Right ventricle myocardium superior (tissue), 1 donor: Measurements from ENCODE around the gene C20orf144. TPM values are rescaled to one million over a fixed set of nuclear protein-coding genes. Genes with fewer than 3 reads are reported as not detected.

Experiments
- ATAC-seq: fragments of 200-7000 bp; cut with Tn5 transposase; one replicate; pipeline ENCODE4 v1.9.1; 2020; ENCODE audit warnings: mild to moderate bottlenecking; ENCODE audit not compliant: poor library complexity
- DNase-seq: peaks from one replicate; pipeline ENCODE4 v3.0.0-alpha.2; 2020
- intact Hi-C: fragments of 100-400 bp; cut with DNase I; formaldehyde crosslinking; loops from one replicate; pipeline ENCODE4 v1.11.2; 2022
- total RNA-seq: library from RNA; stranded (reverse); fragmentation: NEBNext Ultra II Directional; extraction: Animal tissue kit (Norgen Biotek cat#: 25700); gene quantifications from one replicate; pipeline ENCODE4 v1.2.1, GENCODE V29; 2021
- donor health status: DM: no; HTN: yes; CAD: no; lungs with severe emphysema.

C20orf144 gene
- total RNA-seq, 1 donor from 2014 or later, result not detected

DNA sequence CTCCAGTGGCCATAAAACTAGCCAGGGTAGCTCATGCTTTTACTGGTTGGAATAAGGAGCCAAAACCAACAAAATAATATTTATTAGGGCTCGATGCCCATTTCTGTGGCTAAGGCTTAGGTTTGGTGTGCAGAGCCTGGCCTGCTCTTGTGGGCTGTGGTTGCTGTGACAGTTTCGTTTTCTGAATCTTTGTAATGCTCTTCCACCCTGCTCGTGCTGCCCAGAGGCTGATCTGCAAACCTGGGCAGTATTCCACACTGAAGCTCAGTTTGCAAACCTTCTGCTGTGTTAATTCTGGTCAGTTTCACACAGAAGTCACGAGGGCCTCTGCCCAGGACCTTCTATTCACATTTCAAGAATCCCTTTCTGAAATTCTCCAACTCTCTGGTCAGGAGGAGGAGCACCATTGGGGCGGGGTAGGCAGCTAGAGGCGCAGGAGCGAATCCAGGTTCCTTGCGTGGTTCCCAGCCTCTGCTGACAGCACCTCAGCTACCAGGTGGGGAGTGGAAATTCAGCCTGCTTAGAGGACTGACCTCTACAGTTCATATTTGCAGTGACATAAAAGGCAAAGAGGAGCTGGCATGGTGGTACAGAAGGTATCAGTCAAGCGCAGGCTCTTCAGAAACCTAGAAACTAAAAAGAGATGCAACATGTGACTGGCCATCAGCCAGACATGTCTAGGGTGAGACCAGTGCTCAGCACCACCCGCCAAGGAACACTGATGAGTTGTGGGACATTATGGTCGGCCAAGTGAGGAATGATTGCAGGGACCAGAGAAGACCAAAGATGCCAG, 14.3 kb upstream of the C20orf144 start:
- DNase-seq (no peak), ATAC-seq (peak; percentile 55)
- intact Hi-C loops, result no loop called here

- no peak for DNase-seq
- ATAC-seq, result peak; percentile 7
- intact Hi-C loops, result no loop called here
Measured at GRCh38 chr20:33648396-33649004, 13.6 kb upstream of the C20orf144 start.

DNA sequence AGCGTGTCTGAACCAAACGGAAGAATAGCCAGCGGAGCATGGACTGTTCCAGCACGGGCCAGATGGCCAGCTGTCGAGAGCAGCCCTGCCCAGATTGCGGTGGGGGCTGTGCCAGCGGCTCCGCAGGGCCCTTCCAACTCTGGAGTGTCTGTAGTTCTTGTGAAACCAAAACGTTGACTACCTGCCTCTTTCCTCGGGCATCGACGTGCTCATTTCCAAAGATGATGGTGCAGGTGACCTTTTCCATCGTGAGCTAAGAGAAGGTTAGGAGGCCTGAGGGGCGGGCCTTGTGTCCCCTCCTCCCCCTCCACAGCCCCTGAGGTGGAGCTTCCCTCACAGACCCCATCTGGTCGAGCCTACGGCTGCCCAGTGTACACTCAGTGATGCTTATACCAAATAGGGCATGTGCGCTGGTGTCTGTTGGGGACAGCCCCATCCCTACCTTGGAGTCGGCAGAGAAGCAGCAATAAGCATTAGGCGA, 12.9 kb upstream of the C20orf144 start:
- intact Hi-C loops, result no loop called here
- ATAC-seq (peak; percentile 75), DNase-seq (peak; percentile 84)

GRCh38 chr20:33650111-33650752, 11.9 kb upstream of the C20orf144 start:
- DNase-seq, result no peak
- no peak for ATAC-seq
- intact Hi-C loops, result loop anchor here (5.0 kb wide), 1 partner anchor 188 kb away; no protein-coding TSS in a partner anchor

DNA sequence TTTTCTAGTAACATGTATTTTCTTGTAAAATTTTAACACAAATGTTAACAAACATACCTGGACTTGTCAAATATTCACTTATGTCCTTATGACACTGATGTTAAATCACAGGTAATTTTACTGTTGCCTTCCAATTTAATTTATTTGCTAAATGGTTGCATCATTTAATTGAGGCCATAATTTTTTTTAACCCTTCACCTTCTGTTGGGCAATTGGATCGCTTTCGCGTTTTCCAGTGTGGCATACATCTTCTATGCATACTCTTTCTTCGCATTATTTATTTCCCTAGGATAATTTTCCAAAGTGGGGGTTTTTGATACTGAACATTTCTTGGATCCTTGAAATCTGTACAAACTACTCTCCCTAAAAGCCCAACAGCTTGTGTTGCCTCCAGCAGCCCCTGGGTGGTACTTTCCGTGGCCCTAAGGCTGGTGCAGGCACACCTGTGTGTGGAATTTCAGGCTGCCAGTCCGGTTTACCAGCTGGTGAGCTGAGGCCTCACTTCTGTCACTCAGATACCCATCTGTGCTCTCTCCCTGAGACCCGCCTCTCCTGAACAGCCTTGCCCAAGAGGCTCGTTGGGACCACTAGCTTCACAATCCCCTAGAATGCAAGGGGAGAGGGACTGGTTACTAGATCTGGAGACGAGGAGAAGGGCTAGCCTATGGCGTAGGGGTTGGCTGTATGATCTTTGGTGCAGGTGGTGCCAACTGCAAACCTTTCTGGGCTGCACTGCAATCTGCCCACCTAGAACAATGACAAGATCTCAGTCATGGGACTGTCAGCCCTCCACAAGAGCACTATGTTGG, 11.2 kb upstream of the C20orf144 start:
- ATAC-seq, result no peak
- intact Hi-C loops, result loop anchor here (5.0 kb wide), 1 partner anchor 189 kb away; no protein-coding TSS in a partner anchor

DNA sequence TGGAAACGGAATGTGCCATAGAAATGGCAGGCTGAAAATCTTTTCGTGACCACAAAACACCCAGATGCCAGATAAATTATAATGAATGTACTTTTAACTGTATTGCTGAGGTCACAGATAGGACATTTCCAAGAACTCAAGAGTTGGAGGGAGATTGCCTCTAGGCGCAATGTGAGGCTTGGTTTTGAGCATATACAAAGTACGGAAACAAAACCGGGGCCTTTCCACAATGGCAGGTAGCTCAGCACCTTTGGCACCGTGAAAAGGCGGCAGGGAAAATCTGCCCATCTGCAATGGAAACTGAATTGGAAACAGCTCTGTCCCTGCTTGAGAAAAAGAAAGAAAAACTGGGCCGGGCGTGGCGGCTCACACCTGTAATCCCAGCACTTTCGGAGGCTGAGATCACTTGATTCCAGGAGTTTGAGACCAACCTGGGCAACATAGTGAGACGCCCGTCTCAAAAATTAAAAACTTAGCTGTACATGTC, 10.5 kb upstream of the C20orf144 start:
- intact Hi-C loops, result loop anchor here (5.0 kb wide), 1 partner anchor 189 kb away; no protein-coding TSS in a partner anchor
- ATAC-seq, result no peak
- no peak for DNase-seq

More for the DNA sequence above, 11.2 kb upstream of the C20orf144 start:
- DNase-seq, result no peak

DNA sequence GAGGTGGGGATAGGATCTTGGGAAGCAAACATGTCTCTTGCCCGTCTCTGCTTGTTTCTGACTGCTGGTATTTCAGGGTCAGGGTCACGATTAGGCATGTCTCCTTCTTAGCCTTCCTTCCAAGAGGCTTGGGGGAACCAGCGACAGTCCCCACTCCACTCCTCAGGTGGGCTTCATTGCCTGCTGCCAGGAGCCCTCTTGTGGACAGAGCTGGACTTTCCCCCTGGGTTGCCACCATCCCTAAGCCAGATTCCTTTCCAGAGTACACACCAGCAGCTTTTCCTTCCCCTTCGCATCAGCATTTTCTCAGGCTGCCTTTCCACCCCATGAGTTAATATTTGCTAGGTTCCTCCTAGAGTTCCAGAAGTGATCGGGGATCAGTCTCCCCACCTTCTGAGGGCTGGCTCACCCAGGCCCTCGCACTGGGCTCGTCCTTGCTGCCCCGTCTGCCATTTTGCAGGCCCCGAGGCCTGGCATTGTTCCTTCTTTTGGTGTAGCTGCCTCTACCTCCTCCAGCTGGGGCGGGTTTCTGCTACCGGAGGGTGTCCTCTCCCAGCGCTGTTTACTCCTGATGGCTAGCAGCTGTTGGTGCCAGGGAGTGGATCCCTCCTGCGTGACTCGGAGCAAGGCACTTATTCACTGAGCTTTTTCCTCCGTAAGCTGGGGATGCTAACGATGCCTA, 8.8 kb upstream of the C20orf144 start:
- DNase-seq (no peak), ATAC-seq (peak; percentile 68)
- intact Hi-C loops, result loop anchor here (5.0 kb wide), 1 partner anchor 191 kb away; no protein-coding TSS in a partner anchor

GRCh38 chr20:33653900-33654596, 8.1 kb upstream of the C20orf144 start:
- ATAC-seq, result peak; percentile 23
- intact Hi-C loops, result loop anchor here (5.0 kb wide), 1 partner anchor 192 kb away; no protein-coding TSS in a partner anchor
- no peak for DNase-seq

- no peak for DNase-seq
- intact Hi-C loops, result loop anchor here (5.0 kb wide), 1 partner anchor 192 kb away; no protein-coding TSS in a partner anchor
- ATAC-seq, result no peak
Measured at GRCh38 chr20:33654680-33655161, 7.4 kb upstream of the C20orf144 start.

DNA sequence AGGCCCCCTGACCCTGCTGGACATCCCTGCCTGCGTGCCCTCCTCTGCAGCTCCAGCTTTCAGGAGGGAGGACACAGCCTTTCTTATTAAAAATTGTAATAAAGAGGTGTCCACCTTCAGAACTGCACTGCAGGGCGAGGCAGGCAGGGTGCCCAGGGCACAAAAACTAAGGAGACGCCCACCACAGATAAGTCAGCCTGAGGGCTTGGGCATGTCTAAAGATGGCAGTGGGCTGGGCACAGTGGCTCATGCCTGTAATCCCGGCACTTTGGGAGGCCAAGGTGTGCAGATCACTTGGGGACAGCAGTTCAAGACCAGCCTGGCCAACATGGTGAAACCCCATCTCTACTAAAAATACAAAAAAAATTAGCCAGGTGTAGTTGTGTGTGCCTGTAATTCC, 7.0 kb upstream of the C20orf144 start:
- ATAC-seq, result no peak
- intact Hi-C loops, result no loop called here
- DNase-seq, result no peak

DNA sequence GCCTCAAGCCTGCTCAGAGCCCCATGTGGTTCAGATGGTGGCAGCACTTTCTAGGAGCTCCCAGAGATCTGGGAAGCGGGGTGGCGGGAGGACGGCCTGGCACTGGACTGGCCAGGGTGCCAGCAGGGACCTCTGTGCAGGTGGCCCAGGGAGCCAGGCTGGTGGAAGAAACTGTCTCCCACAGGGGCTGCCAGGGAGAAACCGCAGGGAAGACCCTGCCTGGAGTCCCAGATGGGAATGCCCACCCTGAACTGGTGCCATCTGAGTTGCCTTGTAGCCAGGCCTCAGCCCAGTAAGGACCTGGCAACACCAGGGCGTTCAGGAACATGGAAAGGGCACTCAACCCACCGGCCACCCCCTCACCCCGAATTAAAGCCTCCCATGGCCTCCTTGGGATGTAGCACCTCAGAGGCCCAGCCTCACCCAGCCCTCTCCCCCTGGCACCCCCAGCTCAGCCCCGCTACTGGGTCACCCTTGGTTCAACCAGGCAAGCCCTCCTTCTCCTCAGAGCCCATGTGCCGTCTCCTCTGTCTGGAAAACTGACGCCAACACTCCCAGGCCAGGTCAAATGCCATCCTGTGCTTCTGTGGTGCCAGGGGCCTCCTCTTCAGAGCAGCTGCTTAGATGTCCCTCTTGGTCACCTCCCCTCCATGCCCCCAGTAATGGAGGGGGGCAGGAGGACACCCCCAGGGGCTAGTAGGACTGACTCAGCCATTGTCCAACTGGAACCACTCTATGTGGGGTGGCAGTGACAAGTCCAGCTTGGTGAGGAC, 5.9 kb upstream of the C20orf144 start:
- DNase-seq, result no peak
- intact Hi-C loops, result no loop called here
- ATAC-seq, result no peak

DNA sequence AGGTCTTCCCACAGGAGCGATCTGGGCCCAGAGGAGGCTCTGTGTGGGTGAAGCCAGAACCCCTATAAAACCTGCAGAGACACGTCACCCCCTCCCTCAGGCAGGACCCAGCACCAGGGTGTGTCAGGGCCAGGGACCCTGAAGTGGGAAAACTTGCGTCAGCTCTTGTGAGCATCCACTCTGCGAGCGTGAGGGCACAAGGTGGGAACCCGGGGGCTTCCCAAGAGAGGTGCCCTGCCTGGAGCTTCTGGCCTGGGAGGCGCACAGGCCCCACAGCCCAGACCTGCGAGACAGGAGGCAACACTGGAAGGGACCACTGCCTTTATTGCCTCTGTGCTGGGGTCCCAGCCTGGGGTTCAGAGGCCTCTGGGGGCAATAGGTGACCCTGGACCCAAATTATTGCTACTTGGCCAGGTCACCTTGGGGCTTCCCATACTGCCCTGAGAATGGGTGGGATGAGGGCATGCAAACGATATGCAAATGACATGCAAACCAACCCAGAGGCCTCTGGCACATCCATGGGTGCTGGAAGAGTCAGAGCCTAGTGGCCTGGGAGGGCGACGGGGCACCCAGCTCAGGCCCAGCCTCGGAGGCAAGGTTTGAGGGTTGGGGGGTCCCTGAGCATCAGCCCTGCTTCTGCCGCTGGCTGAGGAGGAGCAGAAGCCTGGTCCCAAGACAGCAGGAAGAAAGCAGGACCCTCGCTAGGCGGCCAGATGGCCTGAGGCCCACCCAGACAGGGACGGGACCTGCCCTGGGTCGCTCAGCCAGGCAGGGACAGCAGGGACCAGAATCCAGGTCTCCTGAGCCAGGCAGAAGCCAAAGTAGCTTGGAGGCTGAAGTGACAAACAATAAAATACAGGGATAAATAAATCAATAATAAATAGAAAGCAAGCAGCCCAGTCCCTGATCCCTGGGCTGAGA, 5.1 kb upstream of the C20orf144 start:
- ATAC-seq (no peak), DNase-seq (no peak)
- intact Hi-C loops, result no loop called here

GRCh38 chr20:33657704-33658095, 4.4 kb upstream of the C20orf144 start:
- no peak for ATAC-seq
- no peak for DNase-seq
- intact Hi-C loops, result no loop called here

- ATAC-seq (no peak), DNase-seq (no peak)
- intact Hi-C loops, result no loop called here
Measured at GRCh38 chr20:33658510-33658909, 3.6 kb upstream of the C20orf144 start.

DNA sequence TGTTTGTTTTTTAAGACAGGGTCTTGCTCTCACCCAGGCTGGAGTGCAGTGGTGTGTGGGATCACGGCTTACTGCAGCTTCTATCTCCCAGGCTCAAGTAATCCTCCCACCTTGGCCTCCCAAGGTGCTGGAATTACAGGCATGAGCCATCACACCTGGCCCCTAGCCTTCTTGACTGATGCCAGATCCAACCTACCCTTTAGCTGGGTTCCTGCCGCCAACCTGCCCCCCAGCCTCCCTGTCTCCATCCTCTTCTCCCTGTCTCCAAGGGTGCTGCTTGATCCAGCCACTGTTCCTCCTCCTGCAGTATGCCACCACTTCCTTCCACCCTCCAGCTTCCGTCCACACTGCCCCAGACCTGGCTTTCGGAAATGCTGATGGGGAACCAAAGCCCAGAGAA, 3.2 kb upstream of the C20orf144 start:
- no peak for ATAC-seq
- no peak for DNase-seq
- intact Hi-C loops, result no loop called here
